HUES6 (cell line): ENCODE data around the gene DCLRE1B.
A peak's percentile ranks its signal among the peaks of the same experiment; 100 is the strongest.

Source experiments
- H3K27ac ChIP-seq: 2 replicates; pipeline ENCODE4 v1.7.0; 2013; ENCODE audit warnings: low read depth, mild to moderate bottlenecking, low read length, inconsistent platforms
- H3K27me3 ChIP-seq: 2 replicates; pipeline ENCODE4 v1.6.1; 2013; ENCODE audit warnings: low read length; ENCODE audit not compliant: control insufficient read depth, insufficient read depth
- H3K36me3 ChIP-seq: 2 replicates; pipeline ENCODE4 v1.6.1; 2013; ENCODE audit warnings: low read length; ENCODE audit not compliant: control insufficient read depth, insufficient read depth
- H3K4me1 ChIP-seq: 2 replicates; pipeline ENCODE4 v1.6.1; 2013; ENCODE audit warnings: low read length; ENCODE audit not compliant: control insufficient read depth, insufficient read depth
- H3K4me3 ChIP-seq: 2 replicates; pipeline ENCODE4 v1.5.1; 2013; ENCODE audit warnings: low read depth, low read length
- H3K9ac ChIP-seq: one replicate; pipeline ENCODE4 v1.6.1; 2013; ENCODE audit warnings: mild to moderate bottlenecking, low read length
- H3K9me3 ChIP-seq: 2 replicates; pipeline ENCODE4 v1.6.1; 2013; ENCODE audit warnings: low read depth, low read length; ENCODE audit not compliant: control insufficient read depth, insufficient read depth

DCLRE1B gene

GRCh38 chr1:113890816-113891215, 14.3 kb upstream of the DCLRE1B start:
- Histone ChIP-seq H3K36me3 (peaks cover 7% of the 10 kb centered on the region; the same call in 1 of the 2 replicates), H3K9me3 (no peaks in the 10 kb centered on the region), H3K4me1 (no peaks in the 10 kb centered on the region), H3K4me3 (no peak overlapping the region), H3K27me3 (no peaks in the 10 kb centered on the region), H3K27ac (no peak overlapping the region), H3K9ac (no peak overlapping the region)

GRCh38 chr1:113891631-113892220, 13.4 kb upstream of the DCLRE1B start:
- Histone ChIP-seq H3K4me3 (no peak overlapping the region), H3K9ac (no peak overlapping the region), H3K9me3 (no peaks in the 10 kb centered on the region), H3K27ac (no peak overlapping the region), H3K36me3 (peaks cover 11% of the 10 kb centered on the region; the same call in 1 of the 2 replicates), H3K27me3 (no peaks in the 10 kb centered on the region), H3K4me1 (no peaks in the 10 kb centered on the region)

GRCh38 chr1:113893267-113893666, 11.9 kb upstream of the DCLRE1B start:
- no peak overlapping the region for H3K9ac ChIP-seq
- no peak overlapping the region for H3K4me3 ChIP-seq
- peaks cover 22% of the 10 kb centered on the region for H3K36me3 ChIP-seq
- H3K27ac ChIP-seq = no peak overlapping the region
- no peaks in the 10 kb centered on the region for H3K27me3 ChIP-seq
- no peaks in the 10 kb centered on the region for H3K4me1 ChIP-seq
- no peaks in the 10 kb centered on the region for H3K9me3 ChIP-seq

- no peak overlapping the region for H3K4me3 ChIP-seq
- no peaks in the 10 kb centered on the region for H3K4me1 ChIP-seq
- no peak overlapping the region for H3K27ac ChIP-seq
- H3K27me3 ChIP-seq = no peaks in the 10 kb centered on the region
- no peaks in the 10 kb centered on the region for H3K9me3 ChIP-seq
- no peak overlapping the region for H3K9ac ChIP-seq
- H3K36me3 ChIP-seq = peaks cover 35% of the 10 kb centered on the region
These were observed 10.0 kb upstream of the DCLRE1B start for GRCh38 chr1:113895098-113895497.

GRCh38 chr1:113895961-113896360, 9.2 kb upstream of the DCLRE1B start:
- Histone ChIP-seq H3K9me3 (no peaks in the 10 kb centered on the region), H3K9ac (no peak overlapping the region), H3K27me3 (no peaks in the 10 kb centered on the region), H3K4me1 (no peaks in the 10 kb centered on the region), H3K4me3 (no peak overlapping the region), H3K27ac (no peak overlapping the region), H3K36me3 (peaks cover 36% of the 10 kb centered on the region)

GRCh38 chr1:113898241-113898814, 6.8 kb upstream of the DCLRE1B start:
- Histone ChIP-seq H3K9ac (no peak overlapping the region), H3K36me3 (peaks cover 42% of the 10 kb centered on the region), H3K27me3 (no peaks in the 10 kb centered on the region), H3K27ac (no peak overlapping the region), H3K9me3 (no peaks in the 10 kb centered on the region), H3K4me3 (no peak overlapping the region), H3K4me1 (no peaks in the 10 kb centered on the region)

- H3K9me3 ChIP-seq = no peaks in the 10 kb centered on the region
- H3K4me3 ChIP-seq = no peak overlapping the region
- H3K36me3 ChIP-seq = peaks cover 42% of the 10 kb centered on the region
- no peak overlapping the region for H3K9ac ChIP-seq
- no peak overlapping the region for H3K27ac ChIP-seq
- H3K4me1 ChIP-seq = peaks cover 4% of the 10 kb centered on the region
- no peaks in the 10 kb centered on the region for H3K27me3 ChIP-seq
These were observed 6.0 kb upstream of the DCLRE1B start for GRCh38 chr1:113899111-113899510.

GRCh38 chr1:113901191-113901590, 3.9 kb upstream of the DCLRE1B start:
- no peak overlapping the region for H3K4me3 ChIP-seq
- H3K27me3 ChIP-seq = no peaks in the 10 kb centered on the region
- peaks cover 4% of the 10 kb centered on the region for H3K4me1 ChIP-seq
- H3K9me3 ChIP-seq = no peaks in the 10 kb centered on the region
- no peak overlapping the region for H3K9ac ChIP-seq
- H3K36me3 ChIP-seq = peaks cover 31% of the 10 kb centered on the region
- no peak overlapping the region for H3K27ac ChIP-seq

GRCh38 chr1:113903501-113904292, 1.4 kb upstream of the DCLRE1B start:
- H3K27ac ChIP-seq = no peak overlapping the region
- peak overlapping the region; percentile 82 for H3K4me3 ChIP-seq
- H3K9me3 ChIP-seq = no peaks in the 10 kb centered on the region
- H3K4me1 ChIP-seq = peaks cover 4% of the 10 kb centered on the region
- H3K27me3 ChIP-seq = no peaks in the 10 kb centered on the region
- H3K9ac ChIP-seq = peak overlapping the region; percentile 72
- peaks cover 31% of the 10 kb centered on the region for H3K36me3 ChIP-seq

- Histone ChIP-seq H3K27ac (no peak overlapping the region), H3K4me3 (peak overlapping the region; percentile 82), H3K27me3 (no peaks in the 10 kb centered on the region), H3K9ac (peak overlapping the region; percentile 72), H3K9me3 (no peaks in the 10 kb centered on the region), H3K36me3 (peaks cover 34% of the 10 kb centered on the region), H3K4me1 (peaks cover 4% of the 10 kb centered on the region)
These were observed 843 bp upstream of the DCLRE1B start for GRCh38 chr1:113904293-113904673.

GRCh38 chr1:113905435-113905861, 322 bp downstream of the DCLRE1B start:
- Histone ChIP-seq H3K36me3 (peaks cover 35% of the 10 kb centered on the region), H3K4me3 (peak overlapping the region; percentile 82), H3K9ac (peak overlapping the region; percentile 88), H3K27ac (peak overlapping the region; percentile 7; the same call in 1 of the 2 replicates), H3K9me3 (no peaks in the 10 kb centered on the region), H3K27me3 (no peaks in the 10 kb centered on the region), H3K4me1 (peaks cover 4% of the 10 kb centered on the region)
